Epithelial cell of prostate (primary cell): ENCODE data around the gene SEMA4C.
A peak's percentile ranks its signal among the peaks of the same experiment; 100 is the strongest.

Experiments
- DNase-seq: peaks from one replicate; pipeline ENCODE4 v3.0.0-alpha.2; 2011; ENCODE audit warnings: low read depth, low spot score
- H3K27ac ChIP-seq: fragments of 450-650 bp; 2 replicates; pipeline ENCODE4 v1.5.1; 2017; ENCODE audit warnings: mild to moderate bottlenecking

SEMA4C gene

DNA sequence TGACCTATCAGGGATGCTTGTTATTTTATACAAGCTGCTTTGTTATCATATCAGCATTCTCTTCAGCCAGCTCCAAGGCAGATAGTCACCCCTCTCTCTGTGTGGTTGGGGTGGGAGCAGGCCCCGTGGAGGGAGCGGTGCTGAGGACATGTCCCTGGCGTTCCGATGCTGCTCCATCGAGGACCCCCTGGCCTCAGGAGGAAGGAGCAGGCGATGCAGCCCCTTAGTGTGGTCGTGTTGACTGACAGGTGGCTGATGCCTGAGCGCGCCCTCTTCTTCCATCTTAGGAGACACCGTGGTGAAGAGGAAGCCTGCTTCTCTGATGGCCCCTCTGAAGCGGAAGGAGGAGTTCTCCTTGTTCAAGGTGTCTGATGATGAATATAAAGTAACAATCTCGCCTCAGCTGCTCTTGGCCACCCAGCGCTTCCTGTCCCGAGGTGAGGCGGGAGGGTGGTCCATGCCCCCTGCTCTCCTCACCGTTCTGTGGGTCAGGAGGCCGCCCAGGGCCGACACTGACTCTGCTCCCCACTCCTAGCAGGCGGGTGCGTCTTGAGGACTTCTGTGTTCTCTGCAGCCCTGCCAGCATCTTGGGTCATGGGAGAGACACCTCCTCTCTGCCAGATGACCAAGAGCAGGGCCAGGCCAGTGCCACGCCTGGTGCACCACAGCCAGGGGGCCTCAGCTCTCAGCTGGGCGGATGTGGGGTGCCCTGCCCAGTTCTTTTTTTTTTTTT is 43.2 kb downstream of the SEMA4C start:
- no peak for DNase-seq
- H3K27ac ChIP-seq, result no peak overlapping the region

- no peak for DNase-seq
- no peak overlapping the region for H3K27ac ChIP-seq
These were observed 44.8 kb downstream of the SEMA4C start for GRCh38 chr2:96825057-96825456.

GRCh38 chr2:96824079-96824870 is 45.6 kb downstream of the SEMA4C start:
- H3K27ac ChIP-seq, result no peak overlapping the region
- no peak for DNase-seq

DNA sequence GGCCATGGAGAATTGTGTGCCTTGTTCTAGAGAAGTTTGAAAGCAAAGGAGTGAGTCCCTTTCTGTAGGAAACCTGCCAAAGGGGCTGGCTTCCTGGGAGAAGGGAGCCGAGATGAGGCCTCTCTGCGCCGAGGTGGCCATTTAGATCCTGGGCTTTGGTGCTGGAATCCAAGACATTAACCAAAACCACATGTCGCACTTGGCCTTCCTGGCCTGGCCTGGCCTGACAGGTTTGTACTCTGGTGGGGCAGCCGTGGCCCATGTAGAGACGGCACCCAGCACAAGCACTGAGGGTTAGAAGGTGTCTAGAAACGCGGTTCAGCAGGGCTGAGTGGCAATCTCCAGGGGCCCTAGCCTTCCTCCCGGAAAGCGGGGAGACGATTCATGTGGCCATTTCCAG is 46.7 kb downstream of the SEMA4C start:
- no peak for DNase-seq

DNA sequence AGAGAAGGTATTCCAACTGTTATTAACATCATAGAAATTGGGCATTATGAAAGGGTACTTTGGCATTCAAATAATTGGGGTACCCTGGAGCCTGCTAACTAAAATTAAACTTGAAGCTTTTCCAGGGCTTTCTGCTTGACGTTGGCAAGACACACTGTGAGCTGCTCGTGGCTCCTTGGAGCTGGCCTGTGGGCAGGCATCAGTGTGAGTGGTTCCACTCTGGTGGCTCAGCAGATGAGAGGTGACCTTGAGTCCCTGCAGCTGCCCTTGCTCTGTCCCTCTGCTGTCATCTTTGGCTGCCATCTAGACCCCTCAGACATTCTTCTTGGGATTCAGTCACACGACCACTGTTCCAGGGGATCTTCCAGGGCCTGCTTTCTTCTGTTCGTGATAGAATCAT is 47.1 kb downstream of the SEMA4C start:
- no peak overlapping the region for H3K27ac ChIP-seq
- DNase-seq, result no peak

More for the DNA sequence above, 46.7 kb downstream of the SEMA4C start:
- no peak overlapping the region for H3K27ac ChIP-seq

GRCh38 chr2:96821113-96821675 is 48.7 kb downstream of the SEMA4C start:
- H3K27ac ChIP-seq, result no peak overlapping the region
- DNase-seq, result no peak

DNA sequence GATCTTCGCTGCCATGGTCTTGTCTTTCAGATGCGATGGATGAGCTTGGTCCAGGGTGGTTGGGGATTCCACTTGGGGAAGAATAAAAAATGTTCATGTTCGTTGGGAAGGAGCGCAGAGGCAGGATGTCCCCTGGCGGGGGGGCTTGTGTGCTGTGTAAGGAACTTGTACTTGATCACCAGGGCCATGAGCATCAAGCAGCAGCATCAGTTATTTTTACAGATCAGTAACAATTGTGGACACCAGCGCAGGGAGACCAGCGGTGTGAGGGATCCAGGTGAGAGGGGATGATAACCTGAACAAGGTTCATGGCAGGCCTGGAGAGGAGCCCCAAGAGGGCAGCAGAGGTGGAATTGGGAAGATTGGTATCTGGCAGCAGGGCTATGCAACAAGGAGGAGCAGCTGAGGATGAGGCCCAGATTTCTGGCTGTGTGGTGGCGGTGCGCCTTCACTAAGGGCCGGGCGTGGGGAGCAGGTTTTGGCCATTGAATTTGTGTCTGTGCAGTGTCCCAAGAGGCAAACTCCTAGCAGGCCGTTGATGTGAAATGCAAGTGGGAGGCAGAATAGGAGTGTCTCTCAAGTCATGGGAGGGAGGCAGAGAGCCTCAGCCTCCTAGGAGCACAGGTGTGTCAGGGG is 49.9 kb downstream of the SEMA4C start:
- DNase-seq, result no peak
- no peak overlapping the region for H3K27ac ChIP-seq

- no peak overlapping the region for H3K27ac ChIP-seq
- no peak for DNase-seq
These were observed 50.6 kb downstream of the SEMA4C start for GRCh38 chr2:96819128-96819875.

- no peak overlapping the region for H3K27ac ChIP-seq
- DNase-seq, result no peak
These were observed 52.0 kb downstream of the SEMA4C start for GRCh38 chr2:96817882-96818281.

GRCh38 chr2:96816836-96817702 is 52.8 kb downstream of the SEMA4C start:
- H3K27ac ChIP-seq, result no peak overlapping the region
- no peak for DNase-seq

DNA sequence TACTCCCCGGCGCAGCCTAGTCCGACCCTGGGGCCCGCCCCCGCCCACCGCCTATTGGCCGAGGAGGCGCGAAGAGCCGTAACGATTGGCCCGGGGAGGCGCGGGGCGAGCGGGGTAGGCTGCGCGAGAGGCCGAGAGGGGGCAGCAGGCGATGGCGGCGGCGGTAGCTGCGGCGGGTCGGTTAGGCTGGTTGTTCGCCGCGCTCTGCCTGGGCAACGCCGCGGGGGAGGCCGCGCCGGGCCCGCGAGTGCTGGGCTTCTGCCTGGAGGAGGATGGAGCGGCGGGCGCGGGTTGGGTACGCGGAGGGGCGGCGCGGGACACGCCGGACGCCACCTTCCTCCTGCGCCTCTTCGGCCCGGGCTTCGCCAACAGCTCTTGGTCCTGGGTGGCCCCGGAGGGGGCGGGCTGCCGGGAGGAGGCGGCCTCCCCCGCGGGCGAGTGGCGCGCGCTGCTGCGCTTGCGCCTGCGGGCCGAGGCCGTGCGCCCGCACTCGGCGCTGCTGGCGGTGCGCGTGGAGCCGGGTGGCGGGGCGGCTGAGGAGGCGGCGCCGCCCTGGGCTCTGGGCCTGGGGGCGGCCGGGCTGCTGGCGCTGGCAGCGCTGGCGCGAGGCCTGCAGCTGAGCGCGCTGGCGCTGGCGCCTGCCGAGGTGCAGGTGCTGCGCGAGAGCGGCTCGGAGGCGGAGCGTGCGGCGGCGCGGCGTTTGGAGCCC is 53.6 kb downstream of the SEMA4C start, which contains the start of gene CNNM3:
Gene CNNM3 (plus strand): TSS at position 142 of the 709 bp plus-strand sequence. CDS start 10 bp downstream, at position 152.
- H3K27ac ChIP-seq, result peak within 1 kb of the TSS; percentile 65
- peak; percentile 57 for DNase-seq

- peak overlapping the region; percentile 65 for H3K27ac ChIP-seq
- no peak for DNase-seq
These were observed 54.4 kb downstream of the SEMA4C start for GRCh38 chr2:96815326-96816126.

- DNase-seq, result no peak
- H3K27ac ChIP-seq, result no peak overlapping the region
These were observed 56.2 kb downstream of the SEMA4C start for GRCh38 chr2:96813656-96814055.

DNA sequence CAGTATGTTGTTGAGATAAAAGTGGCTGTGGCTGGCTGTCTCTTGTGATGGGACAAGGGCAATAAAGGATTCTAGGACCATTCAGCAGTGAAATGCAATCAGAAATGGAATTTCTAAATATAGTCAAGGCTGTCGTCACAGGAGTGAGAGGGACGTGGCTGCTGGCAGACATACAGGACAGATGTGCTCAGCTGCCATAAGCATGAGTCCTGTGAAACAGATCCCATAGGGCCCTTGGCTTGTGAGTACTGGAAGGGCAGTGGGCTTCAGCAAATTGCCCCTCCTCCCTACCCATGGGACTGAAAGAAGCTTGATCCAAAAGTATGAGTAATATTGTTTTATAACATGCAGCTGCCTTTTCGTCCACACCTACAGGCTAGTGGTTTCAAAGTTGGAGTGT is 58.0 kb downstream of the SEMA4C start:
- no peak for DNase-seq
- no peak overlapping the region for H3K27ac ChIP-seq

DNA sequence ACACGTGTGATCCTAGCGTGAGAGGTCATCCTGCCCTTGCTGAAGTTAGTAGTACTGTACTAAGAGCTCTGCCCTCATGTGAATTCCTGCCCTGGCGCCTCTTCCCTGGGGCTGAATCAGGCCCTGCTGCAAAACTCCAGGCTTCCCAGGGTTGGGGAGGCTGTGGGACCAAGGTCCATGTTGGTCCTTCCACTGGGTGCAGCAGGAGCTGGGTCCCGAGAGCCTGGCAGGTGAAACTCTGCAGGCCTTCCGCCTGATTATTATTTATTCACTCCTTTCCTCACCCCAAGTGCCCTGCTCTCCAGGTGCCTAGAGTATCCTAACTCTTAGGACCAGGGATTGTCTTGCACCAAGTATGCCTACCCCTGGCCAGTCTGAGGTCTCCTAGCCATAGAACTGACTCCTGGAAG is 59.1 kb downstream of the SEMA4C start:
- no peak overlapping the region for H3K27ac ChIP-seq
- DNase-seq, result no peak

DNA sequence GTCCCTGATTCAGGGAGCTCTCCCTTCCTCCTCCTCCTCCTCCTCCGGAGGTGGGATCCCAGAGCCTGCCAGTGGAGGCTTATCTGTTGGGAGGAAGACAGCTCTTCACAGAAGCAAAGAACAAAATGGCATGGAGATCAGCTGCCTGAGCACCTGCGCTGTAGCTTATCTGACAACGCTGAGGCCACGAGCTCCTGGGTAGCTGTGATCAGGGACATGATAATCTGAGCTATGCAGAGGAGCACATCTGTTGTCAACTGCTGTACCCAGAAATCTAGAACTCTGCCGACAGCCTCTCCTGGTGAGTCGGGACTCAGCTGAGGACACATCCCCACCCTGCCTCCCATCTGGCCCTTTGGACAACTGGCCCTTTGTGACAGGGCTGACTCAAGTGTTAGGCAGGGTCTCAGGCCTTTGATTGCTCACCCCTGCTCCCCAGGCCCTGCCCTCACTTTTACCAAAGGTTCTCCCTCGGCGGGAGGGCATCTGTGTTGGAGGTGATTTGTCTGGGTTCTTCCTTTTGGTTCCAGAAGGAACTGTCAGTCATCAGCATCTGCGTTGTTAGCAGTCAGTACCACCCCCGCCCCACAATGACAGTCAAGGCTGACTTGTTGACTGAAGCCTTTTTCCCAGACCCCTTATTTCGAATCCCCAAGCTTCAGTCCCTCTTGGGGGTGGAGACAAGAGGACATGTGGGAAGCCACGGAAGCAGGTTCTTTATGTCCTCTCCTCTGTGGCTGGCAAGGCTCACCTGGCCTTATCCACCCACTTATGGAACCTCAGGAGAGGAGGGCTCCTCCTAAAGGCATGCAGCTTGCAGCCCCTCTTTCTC is 59.7 kb downstream of the SEMA4C start:
- no peak for DNase-seq

More for the DNA sequence above, 59.7 kb downstream of the SEMA4C start:
- no peak overlapping the region for H3K27ac ChIP-seq
